Kidney epithelial cell (primary cell): ENCODE data around the gene CSAD. TPM values are rescaled to one million over a fixed set of nuclear protein-coding genes. Genes with fewer than 3 reads are reported as not detected.
"Not testable (repeated sequence)": the region's sequence is repeated elsewhere in the genome, so short reads cannot be mapped to it uniquely, and the experiment has no call there.

Experiments used
- DNase-seq: peaks from one replicate; pipeline ENCODE4 v3.0.0-alpha.2; 2010; ENCODE audit warnings: low read depth
- H3K27me3 ChIP-seq: 2 replicates; pipeline ENCODE4 v1.6.0; 2011; ENCODE audit warnings: low read length; ENCODE audit not compliant: control insufficient read depth, insufficient read depth
- H3K36me3 ChIP-seq: 2 replicates; pipeline ENCODE4 v1.5.1; 2011; ENCODE audit warnings: low read length; ENCODE audit not compliant: control insufficient read depth, insufficient read depth
- H3K4me3 ChIP-seq: 2 replicates; pipeline ENCODE4 v1.5.1; 2011; ENCODE audit warnings: low read depth, mild to moderate bottlenecking, control low read depth, low read length
- CTCF ChIP-seq: IDR thresholded peaks from 2 replicates; pipeline ENCODE4 v1.5.1; 2011; ENCODE audit warnings: mild to moderate bottlenecking, moderate library complexity, low read length, control low read depth, inconsistent platforms; ENCODE audit not compliant: insufficient read depth, poor library complexity, severe bottlenecking
- total RNA-seq: library from RNA; depleted of rRNA; stranded (reverse); fragments of >200 nt; gene quantifications from 2 replicates; pipeline ENCODE4 v1.2.3, GENCODE V29; 2015

Gene CSAD
- total RNA-seq, 1 donor from 2014 or later = 9.1 TPM

- Histone ChIP-seq H3K4me3 (no peak overlapping the region), H3K27me3 (no peaks in the 10 kb centered on the region), H3K36me3 (no peaks in the 10 kb centered on the region)
- TF ChIP-seq CTCF = no peak
- no peak for DNase-seq
Measured at GRCh38 chr12:53204351-53204750, 23.6 kb upstream of the CSAD start.

DNA sequence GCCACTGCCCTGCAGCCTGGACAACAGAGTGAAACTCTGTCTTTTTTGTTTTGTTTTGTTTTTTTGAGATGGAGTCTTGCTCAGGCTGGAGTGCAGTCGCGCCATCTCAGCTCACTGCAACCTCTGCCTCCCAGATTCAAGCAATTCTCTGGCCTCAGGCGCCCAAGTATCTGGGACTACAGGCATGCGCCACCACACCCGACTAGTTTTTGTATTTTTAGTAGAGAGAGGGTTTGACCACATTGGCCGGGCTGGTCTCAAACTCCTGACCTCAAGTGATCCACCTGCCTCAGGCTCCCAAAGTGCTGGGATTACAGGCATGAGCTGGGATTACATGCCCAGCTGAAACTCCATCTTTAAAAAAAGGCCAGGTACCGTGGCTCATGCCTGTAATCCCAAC lies 21.6 kb upstream of the CSAD start:
- not testable (repeated sequence) for H3K36me3 ChIP-seq, DNase-seq, H3K27me3 ChIP-seq, H3K4me3 ChIP-seq

- no peak for DNase-seq
- TF ChIP-seq CTCF = no peak
- Histone ChIP-seq H3K36me3 (no peaks in the 10 kb centered on the region), H3K27me3 (peaks cover 3% of the 10 kb centered on the region), H3K4me3 (no peak overlapping the region)
Measured at GRCh38 chr12:53201639-53202038, 20.9 kb upstream of the CSAD start.

DNA sequence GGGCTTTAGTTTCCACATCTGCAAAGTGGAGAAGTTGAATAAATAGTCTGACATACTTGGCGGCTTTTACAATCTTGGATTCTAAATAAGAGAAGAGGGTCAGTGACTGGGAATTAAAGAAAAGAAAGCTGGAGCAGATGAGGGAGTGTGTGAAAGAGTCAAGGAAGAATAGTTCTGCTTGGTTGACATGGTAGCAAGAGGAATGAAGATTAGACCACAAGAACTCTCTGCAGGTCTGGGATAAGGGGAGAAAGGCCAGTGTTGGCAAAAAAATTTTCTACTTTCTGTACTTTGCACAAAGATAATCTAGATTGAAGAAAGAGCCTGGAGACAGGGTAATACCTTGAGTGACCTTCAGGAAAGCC lies 20.4 kb upstream of the CSAD start:
- no peak for DNase-seq

GRCh38 chr12:53200458-53201176 lies 19.9 kb upstream of the CSAD start:
- peaks cover 3% of the 10 kb centered on the region for H3K27me3 ChIP-seq
- no peaks in the 10 kb centered on the region for H3K36me3 ChIP-seq
- no peak overlapping the region for H3K4me3 ChIP-seq
- no peak for TF ChIP-seq CTCF
- no peak for DNase-seq

More for the DNA sequence above, 20.4 kb upstream of the CSAD start:
- H3K36me3 ChIP-seq = no peaks in the 10 kb centered on the region
- peaks cover 3% of the 10 kb centered on the region for H3K27me3 ChIP-seq
- TF ChIP-seq CTCF = no peak
- H3K4me3 ChIP-seq = no peak overlapping the region

GRCh38 chr12:53200107-53200457 lies 19.4 kb upstream of the CSAD start:
- Histone ChIP-seq H3K27me3 (peaks cover 3% of the 10 kb centered on the region), H3K4me3 (no peak overlapping the region), H3K36me3 (no peaks in the 10 kb centered on the region)
- TF ChIP-seq CTCF = no peak
- no peak for DNase-seq
